Transverse colon (tissue), 3 donors: ENCODE data around the gene ERC2.

Source experiments
- CTCF ChIP-seq, 5 experiments: fragments of 200-600 bp in 3 of 5; fragments of 450-650 bp in 2 of 5; sonication (generic) in 3 of 5; IDR thresholded peaks; 1 replicate in 2 of 5; 2 replicates in 3 of 5; pipeline ENCODE4 v1.5.1; 2016 to 2017; ENCODE audit warnings: antibody characterized with exemption in 5 of 5, inconsistent platforms in 3 of 5, mild to moderate bottlenecking in 2 of 5, moderate library complexity in 1 of 5
- EP300 ChIP-seq: sonication (generic); formaldehyde crosslinking; IDR thresholded peaks from one replicate; pipeline ENCODE4 v1.6.1; 2017; ENCODE audit warnings: antibody characterized with exemption, low read depth
- POLR2A ChIP-seq: fragments of 450-650 bp; IDR thresholded peaks from one replicate; pipeline ENCODE4 v1.6.1; 2016; ENCODE audit warnings: antibody characterized with exemption, mild to moderate bottlenecking, moderate library complexity

- TF ChIP-seq CTCF (IDR thresholded peaks at IDR 0.05) (no peak), EP300 (no peak), POLR2A (no peak)
Measured at GRCh38 chr3:55565521-55565920, 902.7 kb downstream of the ERC2 start.
